Ectodermal cell (in vitro differentiated cells): ENCODE data around the gene ERI3.
A peak's percentile ranks its signal among the peaks of the same experiment; 100 is the strongest.

Experiments used
- H3K27ac ChIP-seq: 2 replicates; pipeline ENCODE4 v1.7.0; 2013; ENCODE audit warnings: mild to moderate bottlenecking, low read depth, low read length; ENCODE audit not compliant: insufficient read depth, poor library complexity, severe bottlenecking
- H3K27me3 ChIP-seq: 2 replicates; pipeline ENCODE4 v1.7.0; 2013; ENCODE audit warnings: mild to moderate bottlenecking, low read length; ENCODE audit not compliant: insufficient read depth, control insufficient read depth, poor library complexity, severe bottlenecking
- H3K36me3 ChIP-seq: one replicate; pipeline ENCODE4 v1.7.0; 2013; ENCODE audit warnings: low read length; ENCODE audit not compliant: control insufficient read depth, insufficient read depth
- H3K4me1 ChIP-seq: one replicate; pipeline ENCODE4 v1.7.0; 2013; ENCODE audit warnings: low read length; ENCODE audit not compliant: control insufficient read depth, insufficient read depth
- H3K4me3 ChIP-seq: 2 replicates; pipeline ENCODE4 v1.7.0; 2013; ENCODE audit warnings: low read depth, low read length, control low read depth; ENCODE audit not compliant: insufficient read depth
- H3K9me3 ChIP-seq: 2 replicates; pipeline ENCODE4 v1.7.0; 2013; ENCODE audit warnings: mild to moderate bottlenecking, low read length, moderate library complexity; ENCODE audit not compliant: control insufficient read depth
- WGBS, 2 experiments: methylation state at CpG; one replicate each; pipeline ENCODE4 v1.1.7; 2013; ENCODE audit warnings: missing lambda C conversion rate in 2 of 2; 5-methylcytosine and 5-hydroxymethylcytosine counted together

Gene ERI3

GRCh38 chr1:44348061-44348485, 7.0 kb downstream of the ERI3 start:
- Histone ChIP-seq H3K27ac (no peak overlapping the region), H3K9me3 (no peaks in the 10 kb centered on the region), H3K36me3 (no peaks in the 10 kb centered on the region), H3K4me1 (peaks cover 24% of the 10 kb centered on the region), H3K4me3 (no peak overlapping the region), H3K27me3 (no peaks in the 10 kb centered on the region)
- 60 to 65% methylated on average over 4 of the region's 4 CpGs for WGBS, 2 experiments

- WGBS, 2 experiments, result 86 to 91% methylated on average over 4 of the region's 4 CpGs
- no peaks in the 10 kb centered on the region for H3K9me3 ChIP-seq
- no peaks in the 10 kb centered on the region for H3K36me3 ChIP-seq
- peaks cover 24% of the 10 kb centered on the region for H3K4me1 ChIP-seq
- H3K27ac ChIP-seq, result no peak overlapping the region
- no peak overlapping the region for H3K4me3 ChIP-seq
- no peaks in the 10 kb centered on the region for H3K27me3 ChIP-seq
Observed at GRCh38 chr1:44347280-44347679, 7.8 kb downstream of the ERI3 start.

- Histone ChIP-seq H3K36me3 (no peaks in the 10 kb centered on the region), H3K4me1 (peaks cover 24% of the 10 kb centered on the region), H3K27ac (no peak overlapping the region), H3K4me3 (no peak overlapping the region), H3K27me3 (no peaks in the 10 kb centered on the region), H3K9me3 (no peaks in the 10 kb centered on the region)
- WGBS, 2 experiments, result 85 to 88% methylated on average over 6 of the region's 6 CpGs
Observed at GRCh38 chr1:44346878-44347277, 8.2 kb downstream of the ERI3 start.

GRCh38 chr1:44346184-44346583, 8.9 kb downstream of the ERI3 start:
- no peaks in the 10 kb centered on the region for H3K36me3 ChIP-seq
- no peaks in the 10 kb centered on the region for H3K9me3 ChIP-seq
- WGBS, 2 experiments, result 92 to 95% methylated on average over 1 to 2 of the region's 2 CpGs
- H3K27ac ChIP-seq, result no peak overlapping the region
- peaks cover 24% of the 10 kb centered on the region for H3K4me1 ChIP-seq
- H3K4me3 ChIP-seq, result no peak overlapping the region
- no peaks in the 10 kb centered on the region for H3K27me3 ChIP-seq

GRCh38 chr1:44345187-44345775, 9.8 kb downstream of the ERI3 start:
- Histone ChIP-seq H3K4me1 (peaks cover 26% of the 10 kb centered on the region), H3K27ac (no peak overlapping the region), H3K9me3 (no peaks in the 10 kb centered on the region), H3K27me3 (no peaks in the 10 kb centered on the region), H3K36me3 (no peaks in the 10 kb centered on the region), H3K4me3 (no peak overlapping the region)

GRCh38 chr1:44339731-44340130, 15.3 kb downstream of the ERI3 start:
- Histone ChIP-seq H3K27me3 (no peaks in the 10 kb centered on the region), H3K4me1 (peaks cover 11% of the 10 kb centered on the region), H3K27ac (no peak overlapping the region), H3K4me3 (no peak overlapping the region), H3K9me3 (no peaks in the 10 kb centered on the region), H3K36me3 (peaks cover 13% of the 10 kb centered on the region)
- WGBS, 2 experiments, result 16 to 27% methylated on average over 4 of the region's 4 CpGs

GRCh38 chr1:44338136-44338535, 16.9 kb downstream of the ERI3 start:
- Histone ChIP-seq H3K4me1 (peaks cover 17% of the 10 kb centered on the region), H3K9me3 (no peaks in the 10 kb centered on the region), H3K36me3 (peaks cover 13% of the 10 kb centered on the region), H3K27me3 (no peaks in the 10 kb centered on the region), H3K4me3 (no peak overlapping the region), H3K27ac (no peak overlapping the region)
- 97 to 99% methylated on average over 2 of the region's 2 CpGs for WGBS, 2 experiments

- Histone ChIP-seq H3K27me3 (no peaks in the 10 kb centered on the region), H3K27ac (no peak overlapping the region), H3K36me3 (peaks cover 17% of the 10 kb centered on the region), H3K9me3 (no peaks in the 10 kb centered on the region), H3K4me1 (peaks cover 20% of the 10 kb centered on the region), H3K4me3 (no peak overlapping the region)
- WGBS, 2 experiments, result 95% methylated on average over 3 of the region's 3 CpGs
Observed at GRCh38 chr1:44336668-44337067, 18.4 kb downstream of the ERI3 start.

GRCh38 chr1:44334968-44335367, 20.1 kb downstream of the ERI3 start:
- Histone ChIP-seq H3K4me3 (no peak overlapping the region), H3K27ac (no peak overlapping the region), H3K27me3 (no peaks in the 10 kb centered on the region), H3K4me1 (peaks cover 14% of the 10 kb centered on the region), H3K9me3 (no peaks in the 10 kb centered on the region), H3K36me3 (peaks cover 17% of the 10 kb centered on the region)
- 92 to 97% methylated on average over 3 of the region's 3 CpGs for WGBS, 2 experiments

GRCh38 chr1:44333376-44333775, 21.7 kb downstream of the ERI3 start:
- H3K9me3 ChIP-seq, result no peaks in the 10 kb centered on the region
- H3K27me3 ChIP-seq, result no peaks in the 10 kb centered on the region
- WGBS, 2 experiments, result 85 to 92% methylated on average over 6 of the region's 6 CpGs
- H3K4me1 ChIP-seq, result peaks cover 11% of the 10 kb centered on the region
- no peak overlapping the region for H3K4me3 ChIP-seq
- H3K27ac ChIP-seq, result no peak overlapping the region
- peaks cover 10% of the 10 kb centered on the region for H3K36me3 ChIP-seq

- WGBS, 2 experiments, result 91 to 92% methylated on average over 9 of the region's 9 CpGs
- Histone ChIP-seq H3K27ac (peak overlapping the region; percentile 9), H3K9me3 (no peaks in the 10 kb centered on the region), H3K36me3 (peaks cover 4% of the 10 kb centered on the region), H3K4me3 (no peak overlapping the region), H3K4me1 (peaks cover 11% of the 10 kb centered on the region), H3K27me3 (no peaks in the 10 kb centered on the region)
Observed at GRCh38 chr1:44332505-44332904, 22.6 kb downstream of the ERI3 start.
